K562 (cell line): ENCODE measurements around the gene NSMF. TPM values are rescaled to one million over a fixed set of nuclear protein-coding genes. Genes with fewer than 3 reads are reported as not detected.

Experiments used
- CBFA2T2 ChIP-seq: fragments of 450-650 bp; conservative IDR thresholded peaks from 2 replicates; pipeline ENCODE4 v1.6.1; 2017; ENCODE audit warnings: mild to moderate bottlenecking
- CXXC5 ChIP-seq: fragments of 250-450 bp; sonication (Bioruptor Pico); IDR thresholded peaks from 2 replicates; pipeline ENCODE4 v1.8.0; 2022; ENCODE audit warnings: inconsistent platforms, mild to moderate bottlenecking, moderate library complexity
- GATAD2B ChIP-seq: fragments of 450-650 bp; IDR thresholded peaks from 2 replicates; pipeline ENCODE4 v1.6.1; 2017; ENCODE audit warnings: mild to moderate bottlenecking, borderline replicate concordance
- JUND ChIP-seq, 2 experiments: IDR thresholded peaks; 2 replicates in 1 of 2; 3 replicates in 1 of 2; pipeline ENCODE4 v1.6.1; 2011; ENCODE audit warnings: borderline replicate concordance in 2 of 2, low read depth in 2 of 2, low read length in 2 of 2, improper control_type of control experiment in 1 of 2, missing biosample characterization in 1 of 2, missing genetic modification characterization in 1 of 2, missing genetic modification reagents in 1 of 2
- RREB1 ChIP-seq: fragments of 250-450 bp; sonication (Bioruptor Pico); IDR thresholded peaks from 2 replicates; pipeline ENCODE4 v1.4.0; 2020
- SP2 ChIP-seq: IDR thresholded peaks from 2 replicates; pipeline ENCODE4 v1.6.1; 2011; ENCODE audit warnings: mild to moderate bottlenecking, low read depth, low read length, moderate library complexity; ENCODE audit not compliant: poor library complexity, severe bottlenecking; ENCODE audit errors: extremely low read depth
- TAF7 ChIP-seq: fragments of 450-650 bp; IDR thresholded peaks from 2 replicates; pipeline ENCODE4 v1.6.1; 2016; ENCODE audit warnings: missing genetic modification characterization, missing compliant biosample characterization
- polyA plus RNA-seq, 8 experiments: library from polyadenylated mRNA; depleted of rRNA in 4 of 8; stranded (reverse) in 5 of 8; unstranded in 3 of 8; fragments of >200 nt; fragmentation: Nextera tagmentation in 2 of 8; fragmentation: Illumina TruSeq in 1 of 8; extraction: Ambion mirVana in 2 of 8; extraction: Trizol in 1 of 8; gene quantifications; 2 replicates each; pipeline versions ENCODE4 v1.2.1 to v1.2.3, GENCODE V29; 2011 to 2014; ENCODE audit warnings: inconsistent platforms in 1 of 8, missing spikeins in 1 of 8
- total RNA-seq, 7 experiments: library from RNA; depleted of rRNA in 6 of 7; stranded (reverse); fragments of >200 nt in 6 of 7; fragmentation: Illumina TruSeq in 2 of 7; extraction: Trizol in 2 of 7; gene quantifications; 2 replicates each; pipeline versions ENCODE4 v1.2.1 to v1.2.3, GENCODE V29; 2011 to 2021; ENCODE audit warnings: low replicate concordance in 1 of 7
- TF ChIP-seq, protein P1 (sequence below): fragments of 450-650 bp; IDR thresholded peaks from 2 replicates; pipeline ENCODE4 v1.6.1; 2014; ENCODE audit warnings: low read depth, mild to moderate bottlenecking, moderate library complexity, borderline replicate concordance
- TF ChIP-seq, protein P2 (sequence below): fragments of 250-450 bp; sonication (Bioruptor Pico); IDR thresholded peaks from 2 replicates; pipeline ENCODE4 v1.4.0; 2020
- TF ChIP-seq, protein P3 (sequence below): sonication (generic); formaldehyde crosslinking; IDR thresholded peaks from 2 replicates; pipeline ENCODE4 v1.8.0; 2023; ENCODE audit warnings: mild to moderate bottlenecking, missing genetic modification reagents

NSMF gene
- total and polyA plus RNA-seq, 9 of the 15 experiments (the other 6 are each of a cell fraction or from before 2014, with no cell fraction given), result 0.20 to 82.7 (median 29.3) TPM

DNA sequence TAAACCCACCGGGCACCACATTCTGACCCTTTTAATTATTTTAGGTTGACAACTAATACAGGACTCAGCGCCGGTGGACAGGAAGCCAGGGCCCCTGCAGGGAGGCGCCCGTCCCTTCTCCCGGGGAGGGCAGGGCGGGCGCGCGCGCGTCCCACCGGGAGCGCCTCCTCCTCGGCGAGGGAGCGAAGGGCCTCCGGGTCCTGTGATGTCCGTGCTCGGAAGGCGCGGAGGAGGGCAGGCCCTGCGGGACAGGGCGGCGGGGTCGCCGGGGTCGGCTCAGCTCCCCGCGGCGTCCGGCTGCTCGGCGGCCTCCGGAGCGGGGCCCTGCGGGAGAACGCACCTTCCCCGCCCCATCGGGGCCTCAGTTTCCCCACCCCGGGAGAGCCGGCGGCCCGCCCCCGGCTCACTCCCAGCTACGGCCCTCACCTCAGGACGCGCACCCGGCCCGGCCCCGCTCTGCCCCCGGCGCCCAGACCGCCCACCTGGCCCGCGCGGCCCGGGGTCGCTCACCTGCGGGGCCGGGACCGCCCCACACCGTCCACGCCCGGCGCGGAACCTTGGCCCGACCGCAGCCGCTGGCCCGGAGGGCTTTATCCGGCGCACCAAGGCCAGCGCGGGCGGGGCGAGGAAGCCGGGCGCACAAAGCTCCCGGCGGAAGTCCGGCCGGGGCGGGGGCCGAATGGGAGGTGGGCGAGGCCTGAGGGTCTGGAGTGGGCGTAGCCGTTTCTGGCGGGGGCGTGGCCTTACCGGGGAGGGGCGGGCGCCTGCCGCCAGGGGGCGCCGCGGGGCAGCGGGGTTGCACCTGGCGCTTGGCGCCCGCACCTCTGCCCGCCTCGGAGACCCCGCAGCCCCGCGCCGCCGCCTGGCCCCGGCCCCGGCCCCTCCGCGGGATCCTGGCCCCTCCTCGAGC, 36.3 kb downstream of the NSMF start, which contains the start of the genes EXD3 and NOXA1 (continued):
- 0 out of 2 replicates have a peak, but pooled peaks have one; percentile 43 for TF ChIP-seq RREB1 (CRISPR knock-in tag)
- no peak for TF ChIP-seq TAF7 (tag)
- peak; percentile 7 for TF ChIP-seq SP2
- TF ChIP-seq, protein P1, sequence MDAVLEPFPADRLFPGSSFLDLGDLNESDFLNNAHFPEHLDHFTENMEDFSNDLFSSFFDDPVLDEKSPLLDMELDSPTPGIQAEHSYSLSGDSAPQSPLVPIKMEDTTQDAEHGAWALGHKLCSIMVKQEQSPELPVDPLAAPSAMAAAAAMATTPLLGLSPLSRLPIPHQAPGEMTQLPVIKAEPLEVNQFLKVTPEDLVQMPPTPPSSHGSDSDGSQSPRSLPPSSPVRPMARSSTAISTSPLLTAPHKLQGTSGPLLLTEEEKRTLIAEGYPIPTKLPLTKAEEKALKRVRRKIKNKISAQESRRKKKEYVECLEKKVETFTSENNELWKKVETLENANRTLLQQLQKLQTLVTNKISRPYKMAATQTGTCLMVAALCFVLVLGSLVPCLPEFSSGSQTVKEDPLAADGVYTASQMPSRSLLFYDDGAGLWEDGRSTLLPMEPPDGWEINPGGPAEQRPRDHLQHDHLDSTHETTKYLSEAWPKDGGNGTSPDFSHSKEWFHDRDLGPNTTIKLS, result peak; percentile 86
- TF ChIP-seq CBFA2T2, result no peak
- TF ChIP-seq, protein P2, sequence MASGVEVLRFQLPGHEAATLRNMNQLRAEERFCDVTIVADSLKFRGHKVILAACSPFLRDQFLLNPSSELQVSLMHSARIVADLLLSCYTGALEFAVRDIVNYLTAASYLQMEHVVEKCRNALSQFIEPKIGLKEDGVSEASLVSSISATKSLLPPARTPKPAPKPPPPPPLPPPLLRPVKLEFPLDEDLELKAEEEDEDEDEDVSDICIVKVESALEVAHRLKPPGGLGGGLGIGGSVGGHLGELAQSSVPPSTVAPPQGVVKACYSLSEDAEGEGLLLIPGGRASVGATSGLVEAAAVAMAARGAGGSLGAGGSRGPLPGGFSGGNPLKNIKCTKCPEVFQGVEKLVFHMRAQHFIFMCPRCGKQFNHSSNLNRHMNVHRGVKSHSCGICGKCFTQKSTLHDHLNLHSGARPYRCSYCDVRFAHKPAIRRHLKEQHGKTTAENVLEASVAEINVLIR (CRISPR knock-in tag), result no peak
- TF ChIP-seq GATAD2B, result peak; percentile 97
- TF ChIP-seq, protein P3, sequence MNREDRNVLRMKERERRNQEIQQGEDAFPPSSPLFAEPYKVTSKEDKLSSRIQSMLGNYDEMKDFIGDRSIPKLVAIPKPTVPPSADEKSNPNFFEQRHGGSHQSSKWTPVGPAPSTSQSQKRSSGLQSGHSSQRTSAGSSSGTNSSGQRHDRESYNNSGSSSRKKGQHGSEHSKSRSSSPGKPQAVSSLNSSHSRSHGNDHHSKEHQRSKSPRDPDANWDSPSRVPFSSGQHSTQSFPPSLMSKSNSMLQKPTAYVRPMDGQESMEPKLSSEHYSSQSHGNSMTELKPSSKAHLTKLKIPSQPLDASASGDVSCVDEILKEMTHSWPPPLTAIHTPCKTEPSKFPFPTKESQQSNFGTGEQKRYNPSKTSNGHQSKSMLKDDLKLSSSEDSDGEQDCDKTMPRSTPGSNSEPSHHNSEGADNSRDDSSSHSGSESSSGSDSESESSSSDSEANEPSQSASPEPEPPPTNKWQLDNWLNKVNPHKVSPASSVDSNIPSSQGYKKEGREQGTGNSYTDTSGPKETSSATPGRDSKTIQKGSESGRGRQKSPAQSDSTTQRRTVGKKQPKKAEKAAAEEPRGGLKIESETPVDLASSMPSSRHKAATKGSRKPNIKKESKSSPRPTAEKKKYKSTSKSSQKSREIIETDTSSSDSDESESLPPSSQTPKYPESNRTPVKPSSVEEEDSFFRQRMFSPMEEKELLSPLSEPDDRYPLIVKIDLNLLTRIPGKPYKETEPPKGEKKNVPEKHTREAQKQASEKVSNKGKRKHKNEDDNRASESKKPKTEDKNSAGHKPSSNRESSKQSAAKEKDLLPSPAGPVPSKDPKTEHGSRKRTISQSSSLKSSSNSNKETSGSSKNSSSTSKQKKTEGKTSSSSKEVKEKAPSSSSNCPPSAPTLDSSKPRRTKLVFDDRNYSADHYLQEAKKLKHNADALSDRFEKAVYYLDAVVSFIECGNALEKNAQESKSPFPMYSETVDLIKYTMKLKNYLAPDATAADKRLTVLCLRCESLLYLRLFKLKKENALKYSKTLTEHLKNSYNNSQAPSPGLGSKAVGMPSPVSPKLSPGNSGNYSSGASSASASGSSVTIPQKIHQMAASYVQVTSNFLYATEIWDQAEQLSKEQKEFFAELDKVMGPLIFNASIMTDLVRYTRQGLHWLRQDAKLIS (CRISPR knock-in tag), result peak; percentile 4; the same call in 1 of the 2 replicates
- peak; percentile 89 for TF ChIP-seq CXXC5 (CRISPR knock-in tag)
- TF ChIP-seq JUND (IDR thresholded peaks at IDR 0.05; ENCODE audit: borderline replicate concordance, low read depth, low read length), result peak; percentile 49; the same call in 1 of the 2 replicates
- no peak; the same call in 2 of the 3 replicates for TF ChIP-seq JUND (tag; IDR thresholded peaks at IDR 0.05; ENCODE audit: borderline replicate concordance, low read depth, low read length)
